Measurements from ENCODE around the gene IQSEC1.

The IQSEC1 gene

DNA sequence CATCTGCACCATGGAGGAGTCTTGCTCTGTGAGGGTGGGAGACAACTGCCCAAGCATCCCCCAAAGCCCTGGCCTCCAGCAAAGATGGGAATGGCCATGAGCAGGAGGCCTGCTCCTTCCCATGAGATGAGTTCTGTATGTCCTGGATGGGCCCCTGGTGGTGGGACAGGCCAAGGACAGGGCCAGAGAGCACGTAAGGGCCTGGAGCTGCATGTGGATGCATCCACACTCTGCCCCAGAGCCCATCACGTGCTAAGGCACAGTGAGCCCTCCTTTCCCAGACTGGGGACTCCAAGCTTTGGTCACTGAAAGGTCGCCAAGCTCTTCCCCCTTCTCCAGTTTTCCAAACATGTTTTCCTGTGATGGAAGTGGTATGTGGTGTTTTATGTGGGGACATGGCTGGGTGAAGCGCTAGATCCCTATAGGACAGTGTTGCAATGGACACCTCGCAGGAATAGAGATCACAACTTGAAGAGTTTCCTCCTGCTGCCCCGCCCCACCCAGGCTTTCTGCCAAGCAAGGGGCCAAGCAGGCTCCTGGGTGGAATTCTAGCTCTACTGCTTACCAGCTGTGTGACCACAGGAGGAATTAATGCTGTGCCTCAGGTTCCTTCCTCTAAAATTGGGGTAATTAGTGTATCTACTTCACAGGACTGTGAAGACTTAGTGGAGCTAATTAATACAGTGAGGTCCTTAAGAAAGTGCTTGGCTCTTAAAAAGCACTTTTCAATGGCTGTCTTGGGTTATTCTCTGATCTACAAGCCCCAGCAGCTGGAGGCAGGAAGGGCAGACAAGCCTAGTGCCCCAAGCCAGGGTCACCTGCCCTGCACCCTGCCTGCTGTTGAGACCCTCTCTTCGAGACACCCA lies 125.5 kb downstream of the IQSEC1 start:
- DNase-seq, result no peak

GRCh38 chr3:12946649-12947316 lies 126.4 kb downstream of the IQSEC1 start:
- DNase-seq, result no peak

- DNase-seq, result no peak
Measured at GRCh38 chr3:12946251-12946648, 127.0 kb downstream of the IQSEC1 start.

- no peak for DNase-seq
Measured at GRCh38 chr3:12944849-12945248, 128.4 kb downstream of the IQSEC1 start.

GRCh38 chr3:12944413-12944812 lies 128.8 kb downstream of the IQSEC1 start:
- DNase-seq, result no peak

GRCh38 chr3:12943124-12944021 lies 129.9 kb downstream of the IQSEC1 start:
- DNase-seq, result no peak

DNA sequence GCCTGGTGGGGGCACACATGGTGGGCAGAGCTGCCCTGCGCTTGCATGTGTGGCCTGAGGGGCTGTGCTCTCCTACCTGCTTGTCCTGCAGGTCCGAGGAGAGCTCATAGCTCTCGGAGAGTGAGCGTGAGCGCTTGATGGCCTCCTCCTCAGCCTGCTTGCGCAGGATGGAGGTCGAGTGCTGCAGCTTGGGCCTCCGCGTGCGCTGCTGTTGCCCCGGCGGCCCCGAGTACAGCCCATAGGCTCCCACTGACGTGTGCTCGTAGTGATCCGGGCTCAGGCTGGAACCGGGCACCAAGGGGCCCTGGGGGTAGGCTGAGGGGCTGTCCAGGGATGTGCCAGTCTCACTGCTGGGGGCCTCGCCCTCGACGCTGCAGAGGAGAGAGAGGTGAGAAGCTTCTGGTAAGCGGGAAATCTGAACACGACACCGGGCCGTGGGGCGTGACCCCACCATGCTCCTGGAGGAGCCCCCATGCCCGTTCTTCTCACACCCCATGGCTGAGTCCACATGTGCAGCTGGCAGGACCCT lies 131.7 kb downstream of the IQSEC1 start:
- no peak for DNase-seq

DNA sequence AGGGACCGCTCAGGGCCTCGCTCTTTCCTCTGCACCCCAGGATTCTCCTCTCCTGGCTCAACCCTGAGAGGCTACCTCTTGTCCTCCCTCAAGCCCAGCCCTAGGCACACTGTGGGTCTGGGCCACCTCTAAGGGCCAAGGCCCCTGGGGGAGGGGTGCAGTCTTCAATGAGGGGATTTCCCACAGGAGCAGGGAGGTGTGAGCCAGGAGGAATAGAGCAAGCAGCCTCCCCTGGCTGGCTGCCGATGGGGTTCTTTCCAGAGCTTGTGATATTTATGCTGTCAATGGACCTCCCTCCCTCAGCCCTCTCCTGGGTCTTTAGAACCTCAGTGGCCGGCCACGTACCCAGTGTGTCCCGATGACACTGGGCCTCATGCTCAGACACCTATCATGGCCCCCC lies 132.4 kb downstream of the IQSEC1 start:
- DNase-seq, result no peak

DNA sequence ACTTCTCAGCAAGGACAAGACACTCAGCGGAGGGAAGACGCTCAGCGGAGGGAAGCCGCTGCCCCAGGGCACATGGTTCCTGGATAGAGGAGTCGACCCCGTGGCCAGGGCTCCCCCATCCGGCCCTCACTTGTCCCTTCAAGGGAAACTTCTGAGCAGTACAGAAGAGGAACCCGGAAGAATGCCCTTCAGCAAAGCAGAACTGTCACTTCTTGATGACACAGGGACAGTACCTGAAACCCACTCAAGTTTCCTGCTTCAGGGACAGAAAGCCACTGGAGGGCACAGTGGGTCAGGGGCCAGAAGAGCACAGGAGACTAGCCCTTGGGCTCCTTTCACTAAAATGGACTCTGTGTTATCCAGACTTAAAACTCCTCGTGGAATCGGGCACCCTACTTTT lies 134.1 kb downstream of the IQSEC1 start:
- DNase-seq, result no peak

DNA sequence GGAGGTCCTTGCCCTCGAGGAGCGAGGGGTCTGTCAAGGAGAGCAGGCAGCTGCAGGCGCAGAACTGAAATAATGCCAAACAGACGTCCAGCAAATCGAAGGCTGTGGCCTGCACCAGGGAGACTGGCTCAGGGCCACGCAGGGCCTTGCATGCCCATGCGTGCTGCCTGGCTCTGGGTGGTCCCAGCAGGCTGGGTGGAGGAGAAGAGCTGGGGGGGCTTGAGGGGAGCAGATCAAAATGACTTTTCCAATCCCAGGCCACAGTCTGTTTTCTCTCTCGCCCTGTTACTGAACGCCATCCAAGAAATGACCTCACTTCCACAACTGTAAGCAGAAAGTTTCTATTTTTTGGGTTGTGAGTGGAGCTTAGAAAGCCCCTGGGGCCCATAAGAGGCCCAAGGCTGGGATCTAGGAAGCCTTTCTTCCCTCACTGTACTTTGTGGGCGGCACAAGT lies 134.9 kb downstream of the IQSEC1 start:
- DNase-seq, result no peak

- DNase-seq, result no peak
Measured at GRCh38 chr3:12935861-12936830, 137.1 kb downstream of the IQSEC1 start.

DNA sequence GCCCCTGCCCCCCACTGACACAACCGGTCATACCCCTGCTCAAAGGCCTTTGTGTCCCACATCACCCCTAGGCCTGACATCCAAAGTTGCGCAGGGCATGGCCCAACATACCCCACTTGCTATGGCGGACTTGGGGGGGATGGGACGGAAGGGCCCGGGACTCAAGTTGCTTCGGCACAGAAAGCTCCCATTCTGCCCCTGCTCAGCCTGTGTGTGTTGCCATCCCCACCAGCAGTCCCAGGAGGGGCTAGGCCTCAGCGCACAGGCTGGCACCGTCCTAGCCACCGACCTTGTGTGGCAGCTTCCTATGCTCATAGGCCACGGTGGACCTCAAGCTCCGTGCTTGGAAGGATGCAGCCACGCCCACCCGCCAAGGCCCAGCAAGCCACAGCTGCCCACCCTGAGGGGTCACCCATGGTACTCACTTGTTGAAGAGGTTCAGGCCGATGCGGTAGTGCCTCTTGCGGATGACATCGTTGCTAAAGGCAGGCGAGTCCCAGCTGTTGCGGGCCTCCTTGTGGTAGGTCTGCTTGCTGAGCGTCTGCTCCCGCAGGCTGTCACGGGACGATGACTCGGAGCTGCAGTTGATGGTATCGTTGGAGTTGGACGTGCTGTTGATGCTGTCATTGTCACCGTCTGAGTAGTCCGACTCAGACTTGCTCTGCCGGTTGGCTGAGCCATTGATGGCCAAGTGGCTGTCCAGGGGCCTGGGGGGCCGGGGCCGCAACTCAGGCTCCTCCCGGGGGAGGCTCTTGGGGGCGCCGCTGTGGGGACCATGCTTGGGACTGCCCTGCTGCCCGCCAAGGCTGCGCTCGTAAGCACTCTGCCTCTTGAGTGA lies 138.0 kb downstream of the IQSEC1 start:
- DNase-seq, result no peak

- no peak for DNase-seq
Measured at GRCh38 chr3:12934431-12934830, 138.8 kb downstream of the IQSEC1 start.

- DNase-seq, result no peak
Measured at GRCh38 chr3:12933901-12934300, 139.3 kb downstream of the IQSEC1 start.

GRCh38 chr3:12932754-12933153 lies 140.5 kb downstream of the IQSEC1 start:
- DNase-seq, result no peak

DNA sequence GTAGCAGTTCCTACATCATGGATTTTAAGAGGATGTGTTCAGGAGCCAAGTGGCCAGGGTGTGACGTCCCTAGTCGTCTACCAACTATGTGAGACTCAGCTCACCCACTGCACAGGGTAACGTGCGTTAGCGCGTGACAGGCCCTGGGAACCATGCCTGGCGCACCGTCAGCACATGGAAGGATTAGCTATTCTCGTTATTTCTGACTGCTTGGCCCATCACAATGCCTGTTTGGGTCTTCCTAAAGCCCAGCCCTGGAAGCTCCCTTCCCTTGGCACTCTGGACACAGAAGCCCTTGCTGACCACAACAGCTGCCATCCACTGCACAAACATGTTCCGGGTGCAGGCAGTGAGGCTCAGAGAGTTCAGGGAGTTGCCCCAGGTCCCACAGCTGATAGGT lies 140.9 kb downstream of the IQSEC1 start:
- no peak for DNase-seq

DNA sequence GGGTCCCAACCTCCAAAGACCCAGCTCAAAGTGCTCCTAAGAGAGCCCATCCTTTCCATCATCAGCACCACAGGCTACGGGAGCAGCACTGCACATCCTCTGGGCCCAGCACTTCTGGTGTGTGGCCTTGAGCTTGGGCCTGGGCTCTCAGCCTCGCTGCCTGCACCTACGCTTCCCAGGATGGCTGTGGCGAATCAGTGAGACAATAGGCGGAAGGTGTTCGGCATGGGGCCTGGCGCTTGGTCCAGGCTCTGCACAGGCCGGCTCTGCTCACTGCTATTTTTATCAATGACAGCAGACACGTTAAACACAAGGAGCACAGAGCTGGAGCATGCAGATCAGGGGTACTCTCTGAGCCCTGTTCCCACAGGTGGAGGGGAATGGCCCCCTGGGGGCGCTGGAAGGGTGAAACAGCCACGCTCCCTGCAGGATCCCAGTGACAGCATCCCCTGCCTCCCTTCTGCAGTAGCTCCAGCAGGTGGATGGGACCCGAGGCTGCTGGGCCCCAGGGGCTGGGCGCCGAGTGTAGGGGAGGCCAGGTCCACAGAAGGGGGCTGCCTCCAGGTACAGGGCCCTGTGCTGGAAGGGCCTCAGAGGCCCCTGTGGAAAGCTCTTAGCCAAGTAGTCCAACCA lies 141.8 kb downstream of the IQSEC1 start:
- no peak for DNase-seq

- DNase-seq, result no peak
Measured at GRCh38 chr3:12929801-12930200, 143.4 kb downstream of the IQSEC1 start.

- no peak for DNase-seq
Measured at GRCh38 chr3:12926660-12927059, 146.6 kb downstream of the IQSEC1 start.

DNA sequence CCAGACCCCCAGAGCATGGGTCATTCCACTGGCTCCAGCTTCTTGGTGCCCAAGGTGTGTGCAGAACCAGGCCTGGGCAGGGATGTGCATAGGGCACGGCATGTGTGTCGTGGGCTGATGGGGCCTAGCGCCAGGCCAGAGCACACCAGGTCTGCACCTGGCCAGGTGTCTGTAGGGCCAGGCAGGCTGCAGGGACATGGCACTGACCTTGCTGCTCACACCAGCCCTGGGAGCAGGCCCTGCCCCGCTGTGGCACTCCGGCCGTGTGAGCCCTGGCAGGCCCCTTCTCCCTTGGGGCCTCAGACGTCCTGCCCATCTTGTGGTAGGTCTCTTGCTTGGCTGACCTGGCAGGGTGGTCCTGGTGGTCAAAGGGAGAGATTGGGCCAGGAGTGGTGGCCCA lies 147.6 kb downstream of the IQSEC1 start:
- DNase-seq, result no peak

Measured in NCI-H774 (cell line).